ENCODE measurements around the gene PDK2. TPM values are rescaled to one million over a fixed set of nuclear protein-coding genes. Genes with fewer than 3 reads are reported as not detected.

The PDK2 gene
- total and polyA plus RNA-seq, 9 of the 15 experiments (the other 6 are each of a cell fraction or from before 2014, with no cell fraction given): 0.03 to 2.5 (median 1.4) TPM

DNA sequence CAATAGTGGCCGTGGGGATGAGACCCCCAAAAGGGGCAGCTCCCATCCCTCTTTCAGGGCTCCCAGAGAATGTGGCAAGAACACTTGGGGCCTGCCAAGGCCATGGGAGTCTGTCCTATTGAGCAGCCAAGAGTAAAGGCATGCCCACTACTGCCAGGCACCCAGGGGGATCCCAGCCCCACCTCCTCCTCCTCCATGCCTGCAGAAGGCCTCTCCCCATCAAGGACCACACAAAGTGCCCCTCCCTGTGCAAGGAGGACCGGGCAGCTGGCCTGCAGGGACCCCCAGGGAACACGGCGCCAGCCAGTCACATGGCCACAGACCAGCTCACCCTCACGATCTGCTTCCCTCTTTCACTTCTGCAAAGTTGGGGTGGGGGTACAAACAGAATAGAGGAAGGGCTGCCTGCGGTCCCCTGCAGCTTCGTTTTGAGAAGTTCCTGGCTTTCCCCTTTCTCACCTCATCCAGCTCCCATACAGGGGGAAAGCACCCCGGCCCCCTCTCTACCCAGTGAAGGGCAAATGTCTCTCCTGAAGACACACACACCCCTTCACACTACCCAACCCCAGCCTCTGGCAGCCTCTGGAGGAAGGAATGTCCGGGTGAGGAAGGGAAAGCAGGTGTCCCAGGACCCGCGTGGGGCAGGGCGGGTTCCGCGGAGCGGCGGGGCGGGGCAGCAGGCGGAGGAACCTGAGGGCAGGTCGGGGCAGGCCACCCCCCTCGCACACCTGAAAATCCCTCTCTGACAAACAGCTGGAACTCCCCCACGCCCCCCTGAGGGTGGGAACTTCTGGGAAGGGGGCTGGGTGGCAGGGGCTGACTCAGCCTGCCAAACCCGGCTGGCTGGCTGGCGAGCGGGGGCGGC, 53.3 kb downstream of the PDK2 start (continued):
- TF ChIP-seq TCF3 (CRISPR knock-in tag; IDR thresholded peaks at IDR 0.05): no peak
- TF ChIP-seq ZNF232 (CRISPR knock-in tag; IDR thresholded peaks at IDR 0.05): no peak
- TF ChIP-seq ZNF316 (IDR thresholded peaks at IDR 0.05): no peak
- TF ChIP-seq ZNF324 (CRISPR knock-in tag; IDR thresholded peaks at IDR 0.05): no peak
- no peak for TF ChIP-seq BCL6 (CRISPR knock-in tag; IDR thresholded peaks at IDR 0.05)
- no peak for TF ChIP-seq ELF4 (CRISPR knock-in tag; IDR thresholded peaks at IDR 0.05)
- no peak for TF ChIP-seq GTF2E2 (tag; IDR thresholded peaks at IDR 0.05)
- no peak; a peak in 1 of 4 replicates for TF ChIP-seq HDAC1 (IDR thresholded peaks at IDR 0.05)
- TF ChIP-seq MYNN (IDR thresholded peaks at IDR 0.05): no peak
- TF ChIP-seq MYNN (CRISPR knock-in tag; IDR thresholded peaks at IDR 0.05): no peak
- no peak; a peak in 1 of 4 replicates for TF ChIP-seq MAZ (CRISPR knock-in tag; conservative IDR thresholded peaks at IDR 0.05 in 1 of 2, IDR thresholded peaks at IDR 0.05 in 1 of 2)
- TF ChIP-seq, protein P1, sequence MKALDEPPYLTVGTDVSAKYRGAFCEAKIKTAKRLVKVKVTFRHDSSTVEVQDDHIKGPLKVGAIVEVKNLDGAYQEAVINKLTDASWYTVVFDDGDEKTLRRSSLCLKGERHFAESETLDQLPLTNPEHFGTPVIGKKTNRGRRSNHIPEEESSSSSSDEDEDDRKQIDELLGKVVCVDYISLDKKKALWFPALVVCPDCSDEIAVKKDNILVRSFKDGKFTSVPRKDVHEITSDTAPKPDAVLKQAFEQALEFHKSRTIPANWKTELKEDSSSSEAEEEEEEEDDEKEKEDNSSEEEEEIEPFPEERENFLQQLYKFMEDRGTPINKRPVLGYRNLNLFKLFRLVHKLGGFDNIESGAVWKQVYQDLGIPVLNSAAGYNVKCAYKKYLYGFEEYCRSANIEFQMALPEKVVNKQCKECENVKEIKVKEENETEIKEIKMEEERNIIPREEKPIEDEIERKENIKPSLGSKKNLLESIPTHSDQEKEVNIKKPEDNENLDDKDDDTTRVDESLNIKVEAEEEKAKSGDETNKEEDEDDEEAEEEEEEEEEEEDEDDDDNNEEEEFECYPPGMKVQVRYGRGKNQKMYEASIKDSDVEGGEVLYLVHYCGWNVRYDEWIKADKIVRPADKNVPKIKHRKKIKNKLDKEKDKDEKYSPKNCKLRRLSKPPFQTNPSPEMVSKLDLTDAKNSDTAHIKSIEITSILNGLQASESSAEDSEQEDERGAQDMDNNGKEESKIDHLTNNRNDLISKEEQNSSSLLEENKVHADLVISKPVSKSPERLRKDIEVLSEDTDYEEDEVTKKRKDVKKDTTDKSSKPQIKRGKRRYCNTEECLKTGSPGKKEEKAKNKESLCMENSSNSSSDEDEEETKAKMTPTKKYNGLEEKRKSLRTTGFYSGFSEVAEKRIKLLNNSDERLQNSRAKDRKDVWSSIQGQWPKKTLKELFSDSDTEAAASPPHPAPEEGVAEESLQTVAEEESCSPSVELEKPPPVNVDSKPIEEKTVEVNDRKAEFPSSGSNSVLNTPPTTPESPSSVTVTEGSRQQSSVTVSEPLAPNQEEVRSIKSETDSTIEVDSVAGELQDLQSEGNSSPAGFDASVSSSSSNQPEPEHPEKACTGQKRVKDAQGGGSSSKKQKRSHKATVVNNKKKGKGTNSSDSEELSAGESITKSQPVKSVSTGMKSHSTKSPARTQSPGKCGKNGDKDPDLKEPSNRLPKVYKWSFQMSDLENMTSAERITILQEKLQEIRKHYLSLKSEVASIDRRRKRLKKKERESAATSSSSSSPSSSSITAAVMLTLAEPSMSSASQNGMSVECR (CRISPR knock-in tag; IDR thresholded peaks at IDR 0.05): peak; percentile 47; the same call in 1 of the 2 replicates
- TF ChIP-seq ZEB2 (IDR thresholded peaks at IDR 0.05): no peak
- TF ChIP-seq, protein P2, sequence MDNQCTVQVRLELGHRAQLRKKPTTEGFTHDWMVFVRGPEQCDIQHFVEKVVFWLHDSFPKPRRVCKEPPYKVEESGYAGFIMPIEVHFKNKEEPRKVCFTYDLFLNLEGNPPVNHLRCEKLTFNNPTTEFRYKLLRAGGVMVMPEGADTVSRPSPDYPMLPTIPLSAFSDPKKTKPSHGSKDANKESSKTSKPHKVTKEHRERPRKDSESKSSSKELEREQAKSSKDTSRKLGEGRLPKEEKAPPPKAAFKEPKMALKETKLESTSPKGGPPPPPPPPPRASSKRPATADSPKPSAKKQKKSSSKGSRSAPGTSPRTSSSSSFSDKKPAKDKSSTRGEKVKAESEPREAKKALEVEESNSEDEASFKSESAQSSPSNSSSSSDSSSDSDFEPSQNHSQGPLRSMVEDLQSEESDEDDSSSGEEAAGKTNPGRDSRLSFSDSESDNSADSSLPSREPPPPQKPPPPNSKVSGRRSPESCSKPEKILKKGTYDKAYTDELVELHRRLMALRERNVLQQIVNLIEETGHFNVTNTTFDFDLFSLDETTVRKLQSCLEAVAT (IDR thresholded peaks at IDR 0.05): no peak
- TF ChIP-seq ZNF253 (CRISPR knock-in tag; conservative IDR thresholded peaks at IDR 0.05): no peak
- 0 out of 2 replicates have a peak, but pooled peaks have one; percentile 9 for TF ChIP-seq POLR2G (IDR thresholded peaks at IDR 0.05; ENCODE audit: low read depth, low read length)
- TF ChIP-seq CBX8 (IDR thresholded peaks at IDR 0.05; ENCODE audit: borderline replicate concordance, extremely low read depth, low read depth, low read length, poor library complexity, severe bottlenecking): no peak
- no peak for TF ChIP-seq ZNF584 (CRISPR knock-in tag; IDR thresholded peaks at IDR 0.05; ENCODE audit: low read depth)
- no peak for TF ChIP-seq ZNF830 (CRISPR knock-in tag; IDR thresholded peaks at IDR 0.05)
- TF ChIP-seq, protein P3, sequence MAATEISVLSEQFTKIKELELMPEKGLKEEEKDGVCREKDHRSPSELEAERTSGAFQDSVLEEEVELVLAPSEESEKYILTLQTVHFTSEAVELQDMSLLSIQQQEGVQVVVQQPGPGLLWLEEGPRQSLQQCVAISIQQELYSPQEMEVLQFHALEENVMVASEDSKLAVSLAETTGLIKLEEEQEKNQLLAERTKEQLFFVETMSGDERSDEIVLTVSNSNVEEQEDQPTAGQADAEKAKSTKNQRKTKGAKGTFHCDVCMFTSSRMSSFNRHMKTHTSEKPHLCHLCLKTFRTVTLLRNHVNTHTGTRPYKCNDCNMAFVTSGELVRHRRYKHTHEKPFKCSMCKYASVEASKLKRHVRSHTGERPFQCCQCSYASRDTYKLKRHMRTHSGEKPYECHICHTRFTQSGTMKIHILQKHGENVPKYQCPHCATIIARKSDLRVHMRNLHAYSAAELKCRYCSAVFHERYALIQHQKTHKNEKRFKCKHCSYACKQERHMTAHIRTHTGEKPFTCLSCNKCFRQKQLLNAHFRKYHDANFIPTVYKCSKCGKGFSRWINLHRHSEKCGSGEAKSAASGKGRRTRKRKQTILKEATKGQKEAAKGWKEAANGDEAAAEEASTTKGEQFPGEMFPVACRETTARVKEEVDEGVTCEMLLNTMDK (IDR thresholded peaks at IDR 0.05; ENCODE audit: borderline replicate concordance, insufficient read depth, low read depth, low read length, poor library complexity, severe bottlenecking): no peak
- no peak for TF ChIP-seq ELF1 (tag; IDR thresholded peaks at IDR 0.05)

Measured in K562 (cell line).